Activated CD8-positive, alpha-beta T cell treated with anti-CD3 and anti-CD28 coated beads for 36 hours (primary cell): ENCODE data around the gene SLAMF1. TPM values are rescaled to one million over a fixed set of nuclear protein-coding genes. Genes with fewer than 3 reads are reported as not detected.

Source experiments
- ATAC-seq: fragments of 200-7000 bp; cut with Tn5 transposase; one replicate; pipeline ENCODE4 v1.10.0; 2021; ENCODE audit warnings: mild to moderate bottlenecking, moderate library complexity
- CTCF ChIA-PET: fragments of 350-600 bp; sonication (Branson Sonifier 250); formaldehyde crosslinking; loops from one replicate; lab custom pipeline; 2021; ENCODE audit warnings: antibody characterized with exemption; lab: Charles Lee
- POLR2A ChIA-PET: fragments of 350-600 bp; sonication (Branson Sonifier 250); formaldehyde crosslinking; loops from one replicate; lab custom pipeline; 2021; ENCODE audit warnings: antibody characterized with exemption; lab: Charles Lee
- DNase-seq: peaks from one replicate; pipeline ENCODE4 v3.0.0-alpha.2; 2020
- H3K27ac Mint-ChIP-seq: one replicate; pipeline ENCODE4 v1.8.0; 2021; ENCODE audit warnings: mild to moderate bottlenecking, mixed read lengths
- H3K27me3 Mint-ChIP-seq: one replicate; pipeline ENCODE4 v1.8.0; 2021; ENCODE audit warnings: mixed read lengths
- H3K36me3 Mint-ChIP-seq: one replicate; pipeline ENCODE4 v1.8.0; 2021; ENCODE audit warnings: low read depth, mixed read lengths
- H3K4me1 Mint-ChIP-seq: one replicate; pipeline ENCODE4 v1.8.0; 2021; ENCODE audit warnings: low read depth, mixed read lengths
- H3K4me3 Mint-ChIP-seq: one replicate; pipeline ENCODE4 v1.8.0; 2021; ENCODE audit warnings: mild to moderate bottlenecking, moderate library complexity, mixed read lengths
- H3K9me3 Mint-ChIP-seq: one replicate; pipeline ENCODE4 v1.8.0; 2021; ENCODE audit warnings: mixed read lengths
- intact Hi-C: fragments of 100-400 bp; cut with micrococcal nuclease; formaldehyde crosslinking; loops from one replicate; pipeline ENCODE4 v1.10.0; 2022
- total RNA-seq, 2 experiments: library from RNA; stranded (reverse); gene quantifications; one replicate each; pipeline ENCODE4 v1.2.3, GENCODE V29; 2021
- TF ChIP-seq, protein P1 (sequence below): fragments of 200-600 bp; IDR thresholded peaks from one replicate; pipeline ENCODE4 v1.8.0; 2022; ENCODE audit warnings: antibody characterized with exemption, mild to moderate bottlenecking

The SLAMF1 gene
- total RNA-seq, 2 experiments from 2014 or later = 65.9 to 67.8 TPM

DNA sequence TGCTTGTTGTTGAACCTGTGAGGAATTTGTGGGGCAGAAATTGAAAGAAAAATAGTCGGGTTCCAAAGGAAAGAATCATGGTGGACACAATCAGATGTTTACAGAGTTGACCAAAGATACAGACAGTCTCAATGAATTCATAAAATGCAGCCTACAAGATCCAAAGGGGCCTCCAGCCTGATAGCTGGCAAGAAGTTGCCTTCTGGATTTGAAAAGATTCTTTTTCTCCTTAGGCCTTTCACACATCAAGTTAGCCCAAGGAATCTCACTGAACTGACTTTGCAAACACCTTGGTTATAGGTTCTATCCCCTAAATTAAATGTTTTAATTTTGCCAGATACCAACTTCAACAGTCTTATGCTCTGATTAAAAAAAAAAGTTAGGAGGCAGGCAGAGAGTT lies 21.5 kb downstream of the SLAMF1 start:
- no peaks in the 10 kb centered on the region for H3K9me3 Mint-ChIP-seq
- no peak for DNase-seq
- intact Hi-C loops = loop anchor here (5.0 kb wide), 2 partner anchors 57 to 87 kb away; partner anchors contain the start of gene CD48
- H3K4me1 Mint-ChIP-seq = peaks cover 92% of the 10 kb centered on the region
- ChIA-PET POLR2A (interaction anchor here (0.6 to 6.4 kb wide), 4 partner anchors 15 to 156 kb away, joined by 3 to 38 read pairs (median 14); partner anchors contain the start of gene SLAMF1), CTCF (interaction anchor here (1.4 kb wide), 1 partner anchor 153 kb away, joined by 3 read pairs; no protein-coding TSS in a partner anchor)
- no peak for ATAC-seq
- TF ChIP-seq, protein P1, sequence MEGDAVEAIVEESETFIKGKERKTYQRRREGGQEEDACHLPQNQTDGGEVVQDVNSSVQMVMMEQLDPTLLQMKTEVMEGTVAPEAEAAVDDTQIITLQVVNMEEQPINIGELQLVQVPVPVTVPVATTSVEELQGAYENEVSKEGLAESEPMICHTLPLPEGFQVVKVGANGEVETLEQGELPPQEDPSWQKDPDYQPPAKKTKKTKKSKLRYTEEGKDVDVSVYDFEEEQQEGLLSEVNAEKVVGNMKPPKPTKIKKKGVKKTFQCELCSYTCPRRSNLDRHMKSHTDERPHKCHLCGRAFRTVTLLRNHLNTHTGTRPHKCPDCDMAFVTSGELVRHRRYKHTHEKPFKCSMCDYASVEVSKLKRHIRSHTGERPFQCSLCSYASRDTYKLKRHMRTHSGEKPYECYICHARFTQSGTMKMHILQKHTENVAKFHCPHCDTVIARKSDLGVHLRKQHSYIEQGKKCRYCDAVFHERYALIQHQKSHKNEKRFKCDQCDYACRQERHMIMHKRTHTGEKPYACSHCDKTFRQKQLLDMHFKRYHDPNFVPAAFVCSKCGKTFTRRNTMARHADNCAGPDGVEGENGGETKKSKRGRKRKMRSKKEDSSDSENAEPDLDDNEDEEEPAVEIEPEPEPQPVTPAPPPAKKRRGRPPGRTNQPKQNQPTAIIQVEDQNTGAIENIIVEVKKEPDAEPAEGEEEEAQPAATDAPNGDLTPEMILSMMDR = no peak
- peak overlapping the region; percentile 15 for H3K4me3 Mint-ChIP-seq
- H3K27ac Mint-ChIP-seq = peak overlapping the region; percentile 98
- peaks cover 80% of the 10 kb centered on the region for H3K36me3 Mint-ChIP-seq
- H3K27me3 Mint-ChIP-seq = no peaks in the 10 kb centered on the region

DNA sequence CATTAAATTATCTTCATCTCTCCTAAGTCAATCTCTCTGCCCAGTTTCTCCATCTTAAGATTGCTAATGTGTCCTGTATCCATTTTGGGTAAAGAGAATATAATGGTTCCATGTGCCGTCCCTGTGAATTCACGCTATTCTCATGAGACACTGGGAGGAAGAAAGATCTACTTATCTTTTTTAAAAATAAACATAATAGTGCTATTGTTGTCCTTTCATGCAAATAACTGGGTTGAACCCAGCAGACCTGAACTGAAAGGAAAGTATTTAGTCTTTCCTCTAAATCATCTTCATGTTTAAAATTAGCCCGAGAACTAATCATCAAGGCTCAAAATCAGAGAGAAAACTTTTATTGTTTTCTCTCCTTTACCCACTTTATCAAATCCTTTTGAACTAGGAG lies 22.4 kb downstream of the SLAMF1 start:
- peaks cover 90% of the 10 kb centered on the region for H3K4me1 Mint-ChIP-seq
- no peak for ATAC-seq
- peaks cover 1% of the 10 kb centered on the region for H3K9me3 Mint-ChIP-seq
- POLR2A ChIA-PET = interaction anchor here (0.7 to 6.4 kb wide), 7 partner anchors 12 to 84 kb away, joined by 3 to 38 read pairs (median 3); no protein-coding TSS in a partner anchor
- peaks cover 83% of the 10 kb centered on the region for H3K36me3 Mint-ChIP-seq
- TF ChIP-seq, protein P1 = no peak
- H3K27me3 Mint-ChIP-seq = no peaks in the 10 kb centered on the region
- DNase-seq = no peak
- intact Hi-C loops = no loop called here
- CTCF ChIA-PET = interaction anchor here (0.7 to 1.1 kb wide), 2 partner anchors 81 to 235 kb away, joined by 3 read pairs; no protein-coding TSS in a partner anchor
- H3K4me3 Mint-ChIP-seq = peak overlapping the region; percentile 25
- H3K27ac Mint-ChIP-seq = peak overlapping the region; percentile 98

DNA sequence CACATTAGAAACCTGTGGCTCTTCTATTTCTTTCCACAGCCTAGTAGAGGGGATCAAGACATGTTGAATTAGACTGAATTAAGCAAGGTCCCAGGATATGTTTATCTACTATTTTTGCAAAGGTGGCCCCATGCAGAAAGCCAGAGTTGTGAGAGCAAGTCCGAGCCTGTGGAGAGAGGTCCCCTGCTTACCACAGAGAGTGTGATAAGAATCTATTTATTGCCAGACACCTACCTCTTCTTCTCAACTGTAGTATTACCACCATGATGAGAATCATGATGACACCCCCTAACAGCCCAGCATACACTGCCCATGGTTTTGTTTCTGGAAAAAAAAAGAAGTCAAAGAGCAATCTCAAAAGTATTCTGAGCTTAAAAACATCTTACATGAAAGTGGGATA lies 23.0 kb downstream of the SLAMF1 start:
- Mint-ChIP-seq H3K4me1 (peaks cover 92% of the 10 kb centered on the region), H3K36me3 (peaks cover 87% of the 10 kb centered on the region), H3K9me3 (peaks cover 6% of the 10 kb centered on the region), H3K27me3 (no peaks in the 10 kb centered on the region), H3K27ac (peak overlapping the region; percentile 98), H3K4me3 (peak overlapping the region; percentile 25)
- ATAC-seq (peak; percentile 18), DNase-seq (peak; percentile 44)
- POLR2A ChIA-PET = interaction anchor here (0.7 to 6.4 kb wide), 9 partner anchors 11 to 85 kb away, joined by 3 to 38 read pairs (median 5); no protein-coding TSS in a partner anchor
- TF ChIP-seq, protein P1 = no peak
- CTCF ChIA-PET = interaction anchor here (0.7 to 2.6 kb wide), 5 partner anchors 14 to 234 kb away, joined by 3 to 10 read pairs (median 4); partner anchors contain the start of gene SLAMF1
- intact Hi-C loops = no loop called here

DNA sequence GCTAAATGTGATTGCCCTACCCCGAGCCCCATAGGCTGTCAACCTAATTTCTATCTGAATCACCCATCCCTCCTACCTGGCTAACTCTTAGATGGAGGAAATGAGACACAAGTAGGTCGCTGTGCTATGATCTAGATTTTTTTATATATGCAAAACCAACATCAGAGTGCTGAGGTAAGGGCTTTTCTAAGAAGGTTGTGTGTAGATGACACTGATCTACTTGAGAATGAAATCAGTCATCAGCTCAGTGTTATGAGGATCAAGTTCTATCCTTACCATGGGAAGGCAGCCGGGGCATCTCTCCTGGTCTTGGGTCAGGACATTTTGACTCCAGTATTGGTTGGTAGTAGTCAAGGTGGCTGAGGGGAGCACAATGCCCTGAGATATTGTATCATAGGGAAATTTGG lies 23.6 kb downstream of the SLAMF1 start:
- TF ChIP-seq, protein P1 = no peak
- H3K27ac Mint-ChIP-seq = peak overlapping the region; percentile 98
- ChIA-PET CTCF (interaction anchor here (0.7 to 2.6 kb wide), 12 partner anchors 9 to 83 kb away, joined by 3 to 10 read pairs (median 4); partner anchors contain the start of gene SLAMF1), POLR2A (interaction anchor here (0.6 to 2.8 kb wide), 11 partner anchors 10 to 226 kb away, joined by 3 to 15 read pairs (median 4); partner anchors contain the start of genes CD48 and SLAMF1)
- ATAC-seq (peak; percentile 64), DNase-seq (peak; percentile 75)
- H3K4me3 Mint-ChIP-seq = peak overlapping the region; percentile 22
- H3K4me1 Mint-ChIP-seq = peaks cover 91% of the 10 kb centered on the region
- H3K27me3 Mint-ChIP-seq = no peaks in the 10 kb centered on the region
- peaks cover 85% of the 10 kb centered on the region for H3K36me3 Mint-ChIP-seq
- peaks cover 7% of the 10 kb centered on the region for H3K9me3 Mint-ChIP-seq
- intact Hi-C loops = no loop called here
